Activated CD8-positive, alpha-beta memory T cell treated with anti-CD3 and anti-CD28 coated beads, Interleukin-2, amount 50 U/mL, for 48 hours (primary cell): ENCODE data around the gene PDZD2.
"Not testable (repeated sequence)": the region's sequence is repeated elsewhere in the genome, so short reads cannot be mapped to it uniquely, and the experiment has no call there.

Source experiments
- DNase-seq: peaks from one replicate; pipeline ENCODE4 v3.0.0-alpha.2; 2020

Gene PDZD2

GRCh38 chr5:31639481-31640411 is 815 bp downstream of the PDZD2 start:
- DNase-seq, result peak; percentile 53

- DNase-seq, result no peak
Observed at GRCh38 chr5:31640573-31640972, 1.6 kb downstream of the PDZD2 start.

DNA sequence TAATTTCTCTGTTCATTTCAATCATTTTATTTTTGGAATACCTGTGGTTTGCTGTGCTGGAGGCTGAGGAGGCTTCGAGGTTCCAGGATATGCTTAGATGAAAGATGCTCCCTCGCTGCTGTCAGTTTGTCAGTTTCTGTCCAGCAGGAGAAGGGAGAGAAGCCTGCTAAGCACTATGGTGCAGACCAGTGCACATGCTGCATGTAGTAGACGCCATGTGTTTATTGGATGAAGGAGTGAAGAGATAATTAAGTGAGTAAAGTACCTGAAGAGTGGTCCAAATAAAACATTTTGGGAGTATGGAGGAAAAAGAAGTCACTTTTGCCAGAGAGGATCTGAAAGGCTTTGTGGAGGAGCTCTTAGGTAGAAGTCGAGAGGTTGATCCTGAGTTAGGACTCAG is 2.1 kb downstream of the PDZD2 start:
- DNase-seq, result no peak

- no peak for DNase-seq
Observed at GRCh38 chr5:31641575-31641974, 2.6 kb downstream of the PDZD2 start.

GRCh38 chr5:31645420-31646081 is 6.6 kb downstream of the PDZD2 start:
- DNase-seq, result no peak

DNA sequence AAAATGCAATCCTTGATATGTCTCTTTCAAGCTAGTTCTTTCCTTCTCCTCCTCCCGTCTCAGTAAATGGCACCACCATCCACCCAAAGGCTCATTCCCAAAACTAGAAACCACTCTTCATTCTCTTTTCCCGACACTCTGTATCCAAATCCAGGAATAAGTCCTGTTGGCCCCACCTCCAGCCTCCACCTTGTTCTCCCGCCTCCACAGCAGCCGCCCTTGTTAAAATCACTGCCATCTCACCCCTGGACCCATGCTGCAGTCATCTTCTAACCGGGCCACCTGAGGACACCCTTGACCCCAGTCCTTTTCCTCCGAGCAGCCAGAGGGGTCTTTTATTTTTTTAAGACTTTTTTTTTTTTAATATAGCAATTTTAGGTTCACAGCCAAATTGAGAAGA is 9.4 kb downstream of the PDZD2 start:
- no peak for DNase-seq

- DNase-seq, result no peak
Observed at GRCh38 chr5:31651241-31651640, 12.3 kb downstream of the PDZD2 start.

DNA sequence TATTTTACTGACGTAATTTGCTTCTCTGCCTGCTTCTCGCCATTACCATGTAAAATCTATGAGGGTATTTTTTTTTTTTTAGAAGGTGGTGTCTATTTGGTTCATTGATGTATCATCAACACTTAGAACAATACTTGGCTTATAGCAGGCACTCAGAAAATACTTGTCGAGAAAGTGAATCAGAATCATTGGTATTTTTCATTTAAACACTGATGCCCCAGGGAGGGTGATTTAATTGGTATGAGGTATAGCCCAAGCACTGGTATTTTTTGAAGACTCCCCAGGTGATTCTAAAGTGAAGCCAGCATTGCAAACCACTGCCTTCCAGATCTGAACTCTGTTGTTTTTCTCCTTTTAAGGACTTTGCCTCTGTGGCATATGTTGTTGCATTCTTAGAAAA is 16.6 kb downstream of the PDZD2 start:
- DNase-seq, result no peak

DNA sequence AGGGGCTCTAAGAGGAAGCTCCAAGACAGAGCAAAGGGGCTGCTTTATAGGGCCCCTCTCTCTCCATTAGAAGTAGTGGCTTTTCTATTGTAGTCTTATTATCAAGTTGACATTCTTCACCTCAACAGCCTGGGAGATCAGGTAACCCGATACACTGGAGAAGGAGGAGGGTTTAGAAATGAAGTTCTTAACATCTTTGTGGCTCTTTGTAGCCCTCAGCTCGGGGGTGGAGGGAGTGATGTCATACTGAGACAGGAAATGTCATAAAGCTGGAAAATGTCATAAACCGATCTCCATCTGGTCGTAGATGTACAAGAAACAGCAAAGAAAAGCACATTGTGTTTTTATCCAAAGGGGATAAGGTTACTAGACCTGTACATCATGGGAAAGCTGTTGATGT is 17.9 kb downstream of the PDZD2 start:
- DNase-seq, result no peak

- no peak for DNase-seq
Observed at GRCh38 chr5:31657315-31657979, 18.5 kb downstream of the PDZD2 start.

DNA sequence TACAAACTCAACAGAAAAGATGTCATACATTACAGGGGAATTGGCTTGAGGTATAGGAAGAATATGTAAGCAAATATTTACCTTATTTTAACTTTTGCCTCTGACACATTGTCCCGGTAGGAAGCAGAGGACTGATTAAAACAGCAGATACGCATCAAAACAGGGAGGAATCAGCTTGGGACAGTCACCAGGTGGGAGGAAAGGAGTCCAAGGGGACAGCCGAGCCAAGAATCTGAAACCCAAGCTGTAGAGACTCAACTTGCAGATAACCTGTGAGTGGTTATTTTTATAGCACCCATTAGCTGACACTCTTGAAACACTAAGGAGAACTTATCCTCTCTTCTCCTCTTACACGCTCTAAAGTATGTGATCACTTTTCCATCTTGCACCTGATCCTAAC is 22.3 kb downstream of the PDZD2 start:
- DNase-seq, result no peak

- no peak for DNase-seq
Observed at GRCh38 chr5:31663519-31663918, 24.6 kb downstream of the PDZD2 start.

DNA sequence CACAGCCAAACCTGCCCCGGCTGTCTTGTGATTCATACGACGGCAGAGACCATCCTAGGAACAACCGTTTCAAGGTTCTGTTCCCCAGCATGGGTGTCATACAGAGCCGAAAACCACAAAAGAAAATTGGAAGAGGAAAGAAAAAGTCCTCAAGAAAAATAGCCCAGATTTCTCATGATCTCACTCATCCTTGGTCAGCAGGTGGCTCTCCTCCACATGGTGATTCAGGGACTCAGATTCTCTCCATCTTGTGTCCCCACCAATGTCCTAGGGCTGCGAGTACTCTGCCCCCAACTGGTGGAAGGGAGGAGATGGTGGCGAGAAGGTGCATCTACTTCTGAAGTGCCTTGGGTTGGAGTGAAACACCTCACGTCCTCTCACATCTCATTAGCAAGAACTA is 25.6 kb downstream of the PDZD2 start:
- DNase-seq, result no peak

DNA sequence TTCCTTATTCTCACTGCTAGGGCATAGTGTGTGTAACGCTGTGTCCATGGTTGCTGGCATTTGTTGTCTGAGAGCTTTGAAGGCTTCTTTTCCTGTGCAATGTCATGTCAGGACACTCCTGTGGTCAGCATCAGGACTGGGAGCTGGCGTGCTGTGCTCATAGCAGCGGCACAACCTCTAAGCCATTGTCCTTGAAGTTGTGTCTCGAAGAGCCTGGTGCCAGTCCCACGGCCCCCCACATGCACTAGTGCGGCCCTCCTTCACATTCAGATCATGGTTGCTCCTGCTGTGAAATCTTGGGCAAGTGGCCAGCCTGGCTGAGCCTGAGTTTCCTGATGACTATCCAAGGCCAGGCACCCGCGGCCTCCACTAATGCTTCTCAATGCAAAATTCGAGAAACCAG is 32.4 kb downstream of the PDZD2 start:
- no peak for DNase-seq

DNA sequence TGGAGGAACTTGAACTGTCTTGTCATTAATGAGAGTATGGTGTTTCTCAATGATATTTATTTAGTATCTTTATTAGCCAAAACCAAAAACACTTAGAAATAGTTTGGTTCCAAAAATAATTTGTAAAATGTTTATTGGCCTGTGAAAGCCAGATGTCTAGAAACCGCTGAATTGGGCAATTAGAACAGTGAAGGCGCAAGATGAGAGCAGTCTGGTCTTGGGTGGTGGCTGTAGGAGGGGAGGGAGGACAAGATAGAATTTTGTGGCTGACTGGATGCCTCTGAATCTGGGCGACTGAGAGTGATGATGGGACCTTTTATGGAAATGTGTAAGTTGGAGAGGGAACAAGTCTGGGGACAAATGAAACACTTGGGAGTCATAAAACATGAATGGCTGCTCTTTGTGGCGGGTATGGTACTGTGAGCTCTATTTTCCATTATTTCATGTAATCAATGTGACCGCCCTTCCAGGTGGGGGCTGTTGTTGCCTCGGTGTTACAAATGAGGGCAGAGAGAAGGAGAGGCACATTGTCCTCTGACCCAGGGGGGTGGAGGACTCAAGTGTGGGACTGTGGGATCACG is 35.5 kb downstream of the PDZD2 start:
- DNase-seq, result no peak

GRCh38 chr5:31675472-31675871 is 36.5 kb downstream of the PDZD2 start:
- DNase-seq, result no peak

DNA sequence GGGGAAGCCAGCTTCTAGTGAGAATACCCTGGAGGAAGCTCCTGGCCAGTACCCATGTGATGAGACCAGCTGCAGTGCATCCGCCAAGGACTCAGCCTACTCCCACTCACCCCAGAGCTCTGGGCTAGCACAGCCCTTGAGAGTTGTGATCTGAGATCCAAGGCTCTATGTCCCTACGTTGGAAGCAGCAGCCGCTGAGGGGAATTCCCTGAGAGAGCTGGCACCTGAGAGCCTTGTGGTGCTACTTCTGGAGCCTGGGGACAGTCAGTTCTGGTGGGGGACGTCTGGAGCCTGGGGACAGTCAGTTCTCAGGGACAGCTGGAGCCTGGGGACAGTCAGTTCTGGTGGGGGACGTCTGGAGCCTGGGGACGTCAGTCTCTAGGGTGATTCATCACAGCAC is 39.2 kb downstream of the PDZD2 start:
- DNase-seq, result no peak

GRCh38 chr5:31680528-31680927 is 41.6 kb downstream of the PDZD2 start:
- DNase-seq, result no peak

DNA sequence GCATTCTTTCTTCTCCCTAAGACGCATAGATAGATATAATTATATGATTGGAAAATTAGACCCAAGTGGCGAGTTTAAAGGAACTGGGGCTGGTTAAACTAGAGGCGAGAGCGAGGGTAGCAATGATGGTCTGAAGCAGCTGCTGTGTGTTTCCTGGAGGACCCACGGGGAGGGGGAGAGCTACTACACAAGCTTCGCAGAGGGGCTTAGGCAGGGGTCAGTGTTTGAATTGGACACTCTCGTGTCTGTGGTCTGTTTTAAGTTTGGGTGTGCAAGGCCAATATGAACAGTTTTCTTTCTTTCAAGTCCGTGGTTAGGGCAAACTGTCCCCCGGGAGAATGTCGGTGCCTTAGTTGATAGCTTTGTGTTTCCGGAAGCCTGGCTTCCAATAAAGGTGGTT is 43.1 kb downstream of the PDZD2 start:
- no peak for DNase-seq

DNA sequence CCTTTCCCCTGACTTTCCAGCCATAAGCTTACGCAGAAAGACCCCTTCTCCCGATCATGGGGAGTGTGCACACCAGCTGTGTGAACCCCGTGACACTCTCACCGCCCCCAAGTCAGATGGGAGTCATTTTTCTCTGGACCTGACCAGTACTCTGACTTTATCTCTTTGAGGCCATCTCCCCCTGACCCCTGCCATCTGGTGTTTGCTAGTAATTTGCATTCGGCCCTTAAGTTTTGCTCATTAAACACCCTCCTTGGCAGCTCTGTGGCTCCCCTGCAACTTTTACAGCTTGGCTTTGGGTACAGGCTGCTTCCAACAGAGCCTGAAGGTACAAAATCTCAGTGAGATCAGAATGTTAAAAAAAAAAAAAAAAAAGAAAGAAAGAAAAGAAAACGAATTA is 43.9 kb downstream of the PDZD2 start:
- no peak for DNase-seq

DNA sequence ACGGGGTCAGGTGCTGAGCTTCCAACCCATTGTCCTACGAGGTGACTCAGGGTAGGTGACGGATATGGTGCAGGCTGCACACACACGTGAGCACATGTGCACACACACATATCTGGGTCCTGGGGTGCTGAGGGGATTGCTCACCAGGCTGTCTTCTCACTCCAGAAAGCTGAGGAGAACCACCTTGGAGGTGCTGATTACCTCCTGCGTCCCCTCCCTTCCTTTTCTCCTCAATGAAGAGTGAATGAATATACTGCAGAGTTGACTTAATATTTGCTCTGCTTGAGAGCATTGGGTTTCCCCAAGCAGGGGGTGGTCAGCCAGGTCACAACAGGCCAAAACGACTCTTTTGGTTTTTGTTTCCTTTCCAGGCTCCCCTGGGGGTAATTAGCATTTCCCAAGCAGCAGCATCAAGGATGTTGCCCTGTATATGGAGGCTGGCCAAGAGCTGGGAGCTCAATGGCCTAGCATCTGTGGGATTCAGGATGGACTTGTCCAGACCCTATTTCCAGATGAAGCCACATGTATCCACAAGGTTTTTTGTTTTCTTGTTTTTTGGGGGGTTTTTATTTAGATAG is 49.7 kb downstream of the PDZD2 start:
- no peak for DNase-seq

DNA sequence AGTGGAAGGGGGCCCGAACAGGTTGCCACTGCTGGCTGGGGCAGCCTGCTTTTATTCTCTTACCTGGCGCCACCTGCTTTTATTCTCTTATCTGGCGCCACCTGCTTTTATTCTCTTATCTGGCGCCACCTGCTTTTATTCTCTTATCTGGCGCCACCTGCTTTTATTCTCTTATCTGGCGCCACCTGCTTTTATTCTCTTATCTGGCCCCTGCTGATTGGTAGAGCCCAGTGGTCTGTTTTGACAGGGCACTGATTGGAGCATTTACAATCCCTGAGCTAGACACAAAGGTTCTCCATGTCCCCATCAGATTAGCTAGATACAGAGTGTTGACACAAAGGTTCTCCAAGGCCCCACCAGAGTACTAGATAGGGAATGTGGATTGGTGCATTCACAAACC is 52.5 kb downstream of the PDZD2 start:
- not testable (repeated sequence) for DNase-seq

- DNase-seq, result no peak
Observed at GRCh38 chr5:31692561-31693221, 53.8 kb downstream of the PDZD2 start.
